Measurements from ENCODE around the gene UGT1A1. TPM values are rescaled to one million over a fixed set of nuclear protein-coding genes. Genes with fewer than 3 reads are reported as not detected.
A peak's percentile ranks its signal among the peaks of the same experiment; 100 is the strongest.

The UGT1A1 gene
- total and polyA plus RNA-seq, 2 of the 13 experiments (the other 11 are each of a cell fraction or from before 2014, with no cell fraction given) = 0.69 to 0.75 TPM

DNA sequence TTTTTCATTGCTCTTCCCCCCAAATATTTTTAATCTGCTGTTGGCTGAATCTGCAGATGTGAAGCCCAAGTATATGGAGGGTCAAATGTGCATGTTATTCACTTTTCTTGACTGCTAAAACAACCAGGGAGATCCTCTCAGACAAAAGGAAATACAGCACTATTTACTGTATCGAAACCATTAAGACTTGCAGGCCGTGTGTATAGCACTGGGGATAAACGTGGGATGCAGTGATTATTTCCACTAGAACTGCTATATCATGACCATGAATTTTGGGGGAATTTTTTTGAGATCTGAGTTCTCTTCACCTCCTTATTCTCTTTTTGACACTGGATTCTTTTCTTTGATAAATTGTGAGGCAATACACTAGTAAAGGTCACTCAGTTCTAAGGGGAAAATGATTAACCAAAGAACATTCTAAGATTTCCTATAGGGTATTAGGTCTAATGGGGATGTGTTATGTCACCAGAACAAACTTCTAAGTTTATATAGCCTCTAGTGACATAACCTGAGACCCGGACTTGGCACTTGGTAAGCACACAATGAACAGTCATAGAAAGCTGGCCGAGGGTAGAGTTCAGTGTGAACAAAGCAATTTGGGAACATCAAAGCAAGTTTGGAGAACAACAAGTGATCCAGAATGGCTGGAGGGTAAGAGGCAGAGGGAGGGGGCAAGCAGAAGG lies 14.9 kb upstream of the UGT1A1 start (continued):
- no peak for TF ChIP-seq SP1 (IDR thresholded peaks at IDR 0.05)
- TF ChIP-seq SP1 (CRISPR knock-in tag; IDR thresholded peaks at IDR 0.05) = no peak
- no peak for TF ChIP-seq ZNF10 (CRISPR knock-in tag; IDR thresholded peaks at IDR 0.05; ENCODE audit: borderline replicate concordance, low read depth)
- no peak for TF ChIP-seq KDM2A (CRISPR knock-in tag; IDR thresholded peaks at IDR 0.05; ENCODE audit: borderline replicate concordance, low read depth)
- TF ChIP-seq TCF7L2 (IDR thresholded peaks at IDR 0.05; ENCODE audit: low read depth, low read length) = peak; percentile 87
- TF ChIP-seq CREB3 (CRISPR knock-in tag; IDR thresholded peaks at IDR 0.05) = no peak
- no peak; the same call in 1 of the 2 replicates for TF ChIP-seq ZNF431 (CRISPR knock-in tag; IDR thresholded peaks at IDR 0.05; ENCODE audit: borderline replicate concordance, low read depth)
- no peak for TF ChIP-seq YY1 (IDR thresholded peaks at IDR 0.05; ENCODE audit: insufficient read depth, insufficient replicate concordance, low read depth, low read length)
- TF ChIP-seq ZFP36 (IDR thresholded peaks at IDR 0.05; ENCODE audit: borderline replicate concordance, low read depth, low read length, partially characterized antibody) = peak; percentile 65
- peak; percentile 76 for TF ChIP-seq JUNB (CRISPR knock-in tag; IDR thresholded peaks at IDR 0.05; ENCODE audit: borderline replicate concordance)
- peak; percentile 84; the same call in 1 of the 2 replicates for TF ChIP-seq SALL1 (CRISPR knock-in tag; IDR thresholded peaks at IDR 0.05)
- peak; percentile 71; the same call in 1 of the 2 replicates for TF ChIP-seq ZNF281 (CRISPR knock-in tag; IDR thresholded peaks at IDR 0.05; ENCODE audit: borderline replicate concordance)
- no peak; the same call in 1 of the 2 replicates for TF ChIP-seq RBAK (CRISPR knock-in tag; IDR thresholded peaks at IDR 0.05)
- TF ChIP-seq RERE (CRISPR knock-in tag; IDR thresholded peaks at IDR 0.05; ENCODE audit: low read depth) = peak; percentile 100
- 0 out of 2 replicates have a peak, but pooled peaks have one; percentile 31 for TF ChIP-seq KDM1A (CRISPR knock-in tag; IDR thresholded peaks at IDR 0.05)
- TF ChIP-seq HES4 (CRISPR knock-in tag; IDR thresholded peaks at IDR 0.05; ENCODE audit: borderline replicate concordance) = no peak
- TF ChIP-seq, protein P1, sequence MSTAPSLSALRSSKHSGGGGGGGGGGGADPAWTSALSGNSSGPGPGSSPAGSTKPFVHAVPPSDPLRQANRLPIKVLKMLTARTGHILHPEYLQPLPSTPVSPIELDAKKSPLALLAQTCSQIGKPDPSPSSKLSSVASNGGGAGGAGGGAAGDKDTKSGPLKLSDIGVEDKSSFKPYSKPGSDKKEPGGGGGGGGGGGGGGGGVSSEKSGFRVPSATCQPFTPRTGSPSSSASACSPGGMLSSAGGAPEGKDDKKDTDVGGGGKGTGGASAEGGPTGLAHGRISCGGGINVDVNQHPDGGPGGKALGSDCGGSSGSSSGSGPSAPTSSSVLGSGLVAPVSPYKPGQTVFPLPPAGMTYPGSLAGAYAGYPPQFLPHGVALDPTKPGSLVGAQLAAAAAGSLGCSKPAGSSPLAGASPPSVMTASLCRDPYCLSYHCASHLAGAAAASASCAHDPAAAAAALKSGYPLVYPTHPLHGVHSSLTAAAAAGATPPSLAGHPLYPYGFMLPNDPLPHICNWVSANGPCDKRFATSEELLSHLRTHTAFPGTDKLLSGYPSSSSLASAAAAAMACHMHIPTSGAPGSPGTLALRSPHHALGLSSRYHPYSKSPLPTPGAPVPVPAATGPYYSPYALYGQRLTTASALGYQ (CRISPR knock-in tag; IDR thresholded peaks at IDR 0.05) = peak; percentile 100
- peak; percentile 98 for TF ChIP-seq CREM (IDR thresholded peaks at IDR 0.05)
- no peak for TF ChIP-seq CREM (CRISPR knock-in tag; IDR thresholded peaks at IDR 0.05)
